ENCODE measurements around the gene NOS3. TPM values are rescaled to one million over a fixed set of nuclear protein-coding genes. Genes with fewer than 3 reads are reported as not detected.

Gene NOS3
- total RNA-seq, 5 donors from 2014 or later (not counting 1 experiment from before 2014, with no cell fraction given): 4.8 to 10.1 (median 5.0) TPM

GRCh38 chr7:151048911-151049463 lies 58.2 kb downstream of the NOS3 start:
- peaks cover 9% of the 10 kb centered on the region for H3K36me3 Mint-ChIP-seq
- Histone ChIP-seq H3K9me3 (no peaks in the 10 kb centered on the region), H3K36me3 (ENCODE audit: control insufficient read depth in 2 of 2, extremely low read depth in 1 of 2, insufficient read depth in 1 of 2, low read length in 1 of 2) (peaks cover 0 to 5% of the 10 kb centered on the region in 2 donors), H3K27ac (ENCODE audit: low read length) (no peak overlapping the region), H3K27me3 (replicated peaks in 1 of 2; ENCODE audit: control insufficient read depth in 2 of 2, extremely low read depth in 1 of 2, insufficient read depth in 2 of 2, low read length in 1 of 2) (peaks cover 0 to 21% of the 10 kb centered on the region in 2 experiments), H3K4me3 (ENCODE audit: control insufficient read depth in 1 of 2, extremely low read depth in 1 of 2, low read length in 1 of 2) (no peak overlapping the region), H3K4me1 (ENCODE audit: control insufficient read depth in 1 of 2, extremely low read depth in 1 of 2, insufficient read depth in 2 of 2, low read length in 2 of 2) (peaks cover 2 to 24% of the 10 kb centered on the region in 2 experiments)
- H3K9me3 Mint-ChIP-seq: no peaks in the 10 kb centered on the region
- CTCF ChIA-PET: no interaction called here
- H3K27me3 Mint-ChIP-seq: peaks cover 0 to 4% of the 10 kb centered on the region in 2 donors
- no peak overlapping the region for H3K4me3 Mint-ChIP-seq
- H3K27ac Mint-ChIP-seq: no peak overlapping the region
- no peak for DNase-seq
- H3K4me1 Mint-ChIP-seq: peaks cover 9 to 13% (median 10%) of the 10 kb centered on the region in 3 donors
- POLR2A ChIA-PET: no interaction called here
- no peak for ATAC-seq (replicated peaks in 1 of 4)
- WGBS (ENCODE audit: insufficient coverage): 96% methylated on average over 37 of the region's 38 CpGs

GRCh38 chr7:151051108-151051507 lies 60.3 kb downstream of the NOS3 start:
- H3K9me3 Mint-ChIP-seq: no peaks in the 10 kb centered on the region
- WGBS (ENCODE audit: insufficient coverage): 2% methylated on average over 47 of the region's 50 CpGs
- H3K4me3 Mint-ChIP-seq: no peak overlapping the region
- POLR2A ChIA-PET: interaction anchor here in 1 of 2 donors (0.6 kb wide), 2 partner anchors 34 to 43 kb away, joined by 3 to 4 read pairs; no protein-coding TSS in a partner anchor
- Histone ChIP-seq H3K4me3 (ENCODE audit: control insufficient read depth in 1 of 2, extremely low read depth in 1 of 2, low read length in 1 of 2) (no peak overlapping the region), H3K4me1 (ENCODE audit: control insufficient read depth in 1 of 2, extremely low read depth in 1 of 2, insufficient read depth in 2 of 2, low read length in 2 of 2) (peaks cover 2 to 24% of the 10 kb centered on the region in 2 experiments), H3K36me3 (ENCODE audit: control insufficient read depth in 2 of 2, extremely low read depth in 1 of 2, insufficient read depth in 1 of 2, low read length in 1 of 2) (no peaks in the 10 kb centered on the region), H3K9me3 (no peaks in the 10 kb centered on the region), H3K27me3 (replicated peaks in 1 of 2; ENCODE audit: control insufficient read depth in 2 of 2, extremely low read depth in 1 of 2, insufficient read depth in 2 of 2, low read length in 1 of 2) (peaks cover 0 to 21% of the 10 kb centered on the region in 2 experiments), H3K27ac (ENCODE audit: low read length) (no peak overlapping the region)
- ATAC-seq (replicated peaks in 1 of 4) (peak; percentile 75 to 94 (median 80)), DNase-seq (peak; percentile 18 to 80 (median 56))
- CTCF ChIA-PET: interaction anchor here in 1 of 2 donors (0.7 kb wide), 1 partner anchor 67 kb away, joined by 4 read pairs; no protein-coding TSS in a partner anchor
- H3K27ac Mint-ChIP-seq: no peak overlapping the region
- peaks cover 9 to 13% (median 10%) of the 10 kb centered on the region in 3 donors for H3K4me1 Mint-ChIP-seq
- peaks cover 8% of the 10 kb centered on the region for H3K36me3 Mint-ChIP-seq
- H3K27me3 Mint-ChIP-seq: peaks cover 0 to 4% of the 10 kb centered on the region in 2 donors

- Histone ChIP-seq H3K4me3 (ENCODE audit: control insufficient read depth in 1 of 2, extremely low read depth in 1 of 2, low read length in 1 of 2) (no peak overlapping the region), H3K9me3 (no peaks in the 10 kb centered on the region), H3K4me1 (ENCODE audit: control insufficient read depth in 1 of 2, extremely low read depth in 1 of 2, insufficient read depth in 2 of 2, low read length in 2 of 2) (peaks cover 10 to 37% of the 10 kb centered on the region in 2 experiments), H3K27me3 (replicated peaks in 1 of 2; ENCODE audit: control insufficient read depth in 2 of 2, extremely low read depth in 1 of 2, insufficient read depth in 2 of 2, low read length in 1 of 2) (peaks cover 0 to 21% of the 10 kb centered on the region in 2 experiments), H3K27ac (ENCODE audit: low read length) (no peak overlapping the region), H3K36me3 (ENCODE audit: control insufficient read depth in 2 of 2, extremely low read depth in 1 of 2, insufficient read depth in 1 of 2, low read length in 1 of 2) (no peaks in the 10 kb centered on the region)
- DNase-seq (no peak), ATAC-seq (replicated peaks in 1 of 4) (no peak)
- Mint-ChIP-seq H3K4me1 (peaks cover 20 to 26% (median 24%) of the 10 kb centered on the region in 3 donors), H3K27me3 (peaks cover 0 to 4% of the 10 kb centered on the region in 2 donors), H3K9me3 (no peaks in the 10 kb centered on the region), H3K27ac (no peak overlapping the region), H3K36me3 (peaks cover 8% of the 10 kb centered on the region), H3K4me3 (no peak overlapping the region)
- no CpG with 5 or more reads among the region's 4 CpGs for WGBS (ENCODE audit: insufficient coverage)
- POLR2A ChIA-PET: interaction anchor here in 1 of 2 donors (0.5 to 0.6 kb wide), 2 partner anchors 24 to 176 kb away, joined by 4 to 5 read pairs; no protein-coding TSS in a partner anchor
- CTCF ChIA-PET: interaction anchor here in 1 of 2 donors (0.7 kb wide), 1 partner anchor 71 kb away, joined by 3 read pairs; no protein-coding TSS in a partner anchor
These were observed 62.3 kb downstream of the NOS3 start for GRCh38 chr7:151053096-151053495.

- H3K9me3 Mint-ChIP-seq: no peaks in the 10 kb centered on the region
- ChIA-PET POLR2A (no interaction called here), CTCF (no interaction called here)
- no peak overlapping the region for H3K4me3 Mint-ChIP-seq
- peaks cover 0 to 21% of the 10 kb centered on the region in 2 experiments for H3K27me3 ChIP-seq (replicated peaks in 1 of 2; ENCODE audit: control insufficient read depth in 2 of 2, extremely low read depth in 1 of 2, insufficient read depth in 2 of 2, low read length in 1 of 2)
- 100% methylated on average over 2 of the region's 8 CpGs for WGBS (ENCODE audit: insufficient coverage)
- no peaks in the 10 kb centered on the region for H3K9me3 ChIP-seq
- peaks cover 8% of the 10 kb centered on the region for H3K36me3 Mint-ChIP-seq
- H3K27ac ChIP-seq (ENCODE audit: low read length): no peak overlapping the region
- H3K4me1 ChIP-seq (ENCODE audit: control insufficient read depth in 1 of 2, extremely low read depth in 1 of 2, insufficient read depth in 2 of 2, low read length in 2 of 2): peaks cover 16 to 43% of the 10 kb centered on the region in 2 experiments
- H3K4me1 Mint-ChIP-seq: peaks cover 23 to 30% (median 30%) of the 10 kb centered on the region in 3 donors
- no peak overlapping the region for H3K27ac Mint-ChIP-seq
- DNase-seq (no peak), ATAC-seq (replicated peaks in 1 of 4) (no peak)
- H3K27me3 Mint-ChIP-seq: peaks cover 0 to 4% of the 10 kb centered on the region in 2 donors
- no peaks in the 10 kb centered on the region for H3K36me3 ChIP-seq (ENCODE audit: control insufficient read depth in 2 of 2, extremely low read depth in 1 of 2, insufficient read depth in 1 of 2, low read length in 1 of 2)
- H3K4me3 ChIP-seq (ENCODE audit: control insufficient read depth in 1 of 2, extremely low read depth in 1 of 2, low read length in 1 of 2): no peak overlapping the region
These were observed 62.9 kb downstream of the NOS3 start for GRCh38 chr7:151053751-151054150.

GRCh38 chr7:151056283-151056665 lies 65.5 kb downstream of the NOS3 start:
- no peak for DNase-seq
- peak overlapping the region; percentile 90 for H3K4me3 Mint-ChIP-seq
- Histone ChIP-seq H3K4me1 (ENCODE audit: control insufficient read depth in 1 of 2, extremely low read depth in 1 of 2, insufficient read depth in 2 of 2, low read length in 2 of 2) (peaks cover 28 to 56% of the 10 kb centered on the region in 2 experiments), H3K27me3 (replicated peaks in 1 of 2; ENCODE audit: control insufficient read depth in 2 of 2, extremely low read depth in 1 of 2, insufficient read depth in 2 of 2, low read length in 1 of 2) (peaks cover 0 to 10% of the 10 kb centered on the region in 2 experiments), H3K9me3 (no peaks in the 10 kb centered on the region), H3K4me3 (ENCODE audit: control insufficient read depth in 1 of 2, extremely low read depth in 1 of 2, low read length in 1 of 2) (no peak overlapping the region), H3K27ac (ENCODE audit: low read length) (no peak overlapping the region), H3K36me3 (ENCODE audit: control insufficient read depth in 2 of 2, extremely low read depth in 1 of 2, insufficient read depth in 1 of 2, low read length in 1 of 2) (no peaks in the 10 kb centered on the region)
- H3K4me1 Mint-ChIP-seq: peaks cover 33 to 47% (median 46%) of the 10 kb centered on the region in 3 donors
- H3K36me3 Mint-ChIP-seq: peaks cover 8% of the 10 kb centered on the region
- CTCF ChIA-PET: no interaction called here
- ATAC-seq (replicated peaks in 1 of 4): no peak
- H3K27ac Mint-ChIP-seq: no peak overlapping the region
- H3K27me3 Mint-ChIP-seq: peaks cover 0 to 4% of the 10 kb centered on the region in 2 donors
- 100% methylated on average over 2 of the region's 6 CpGs for WGBS (ENCODE audit: insufficient coverage)
- H3K9me3 Mint-ChIP-seq: no peaks in the 10 kb centered on the region
- POLR2A ChIA-PET: interaction anchor here in 1 of 2 donors (0.6 kb wide), 1 partner anchor 21 kb away, joined by 4 read pairs; no protein-coding TSS in a partner anchor

GRCh38 chr7:151056666-151057505 lies 66.1 kb downstream of the NOS3 start:
- Histone ChIP-seq H3K9me3 (no peaks in the 10 kb centered on the region), H3K27me3 (replicated peaks in 1 of 2; ENCODE audit: control insufficient read depth in 2 of 2, extremely low read depth in 1 of 2, insufficient read depth in 2 of 2, low read length in 1 of 2) (peaks cover 0 to 6% of the 10 kb centered on the region in 2 experiments), H3K4me1 (ENCODE audit: control insufficient read depth in 1 of 2, extremely low read depth in 1 of 2, insufficient read depth in 2 of 2, low read length in 2 of 2) (peaks cover 28 to 56% of the 10 kb centered on the region in 2 experiments), H3K4me3 (ENCODE audit: control insufficient read depth in 1 of 2, extremely low read depth in 1 of 2, low read length in 1 of 2) (peak overlapping the region; percentile 85 to 88), H3K36me3 (ENCODE audit: control insufficient read depth in 2 of 2, extremely low read depth in 1 of 2, insufficient read depth in 1 of 2, low read length in 1 of 2) (no peaks in the 10 kb centered on the region), H3K27ac (ENCODE audit: low read length) (no peak overlapping the region)
- POLR2A ChIA-PET: no interaction called here
- CTCF ChIA-PET: no interaction called here
- Mint-ChIP-seq H3K4me3 (peak overlapping the region; percentile 90), H3K4me1 (peaks cover 39 to 53% (median 49%) of the 10 kb centered on the region in 3 donors), H3K9me3 (no peaks in the 10 kb centered on the region), H3K27ac (peak overlapping the region in 1 of 2 donors; percentile 95), H3K27me3 (peaks cover 0 to 4% of the 10 kb centered on the region in 2 donors), H3K36me3 (peaks cover 8% of the 10 kb centered on the region)
- DNase-seq: no peak
- ATAC-seq (replicated peaks in 1 of 4): no peak
- 66% methylated on average over 20 of the region's 29 CpGs for WGBS (ENCODE audit: insufficient coverage)

Measured in T-cell (primary cell).